GM19240 (cell line): ENCODE data around the gene PTGS1.

Source experiments
- DNase-seq: peaks from one replicate; pipeline ENCODE4 v3.0.0; 2011; ENCODE audit warnings: low spot score; ENCODE audit not compliant: insufficient read length

Gene PTGS1

DNA sequence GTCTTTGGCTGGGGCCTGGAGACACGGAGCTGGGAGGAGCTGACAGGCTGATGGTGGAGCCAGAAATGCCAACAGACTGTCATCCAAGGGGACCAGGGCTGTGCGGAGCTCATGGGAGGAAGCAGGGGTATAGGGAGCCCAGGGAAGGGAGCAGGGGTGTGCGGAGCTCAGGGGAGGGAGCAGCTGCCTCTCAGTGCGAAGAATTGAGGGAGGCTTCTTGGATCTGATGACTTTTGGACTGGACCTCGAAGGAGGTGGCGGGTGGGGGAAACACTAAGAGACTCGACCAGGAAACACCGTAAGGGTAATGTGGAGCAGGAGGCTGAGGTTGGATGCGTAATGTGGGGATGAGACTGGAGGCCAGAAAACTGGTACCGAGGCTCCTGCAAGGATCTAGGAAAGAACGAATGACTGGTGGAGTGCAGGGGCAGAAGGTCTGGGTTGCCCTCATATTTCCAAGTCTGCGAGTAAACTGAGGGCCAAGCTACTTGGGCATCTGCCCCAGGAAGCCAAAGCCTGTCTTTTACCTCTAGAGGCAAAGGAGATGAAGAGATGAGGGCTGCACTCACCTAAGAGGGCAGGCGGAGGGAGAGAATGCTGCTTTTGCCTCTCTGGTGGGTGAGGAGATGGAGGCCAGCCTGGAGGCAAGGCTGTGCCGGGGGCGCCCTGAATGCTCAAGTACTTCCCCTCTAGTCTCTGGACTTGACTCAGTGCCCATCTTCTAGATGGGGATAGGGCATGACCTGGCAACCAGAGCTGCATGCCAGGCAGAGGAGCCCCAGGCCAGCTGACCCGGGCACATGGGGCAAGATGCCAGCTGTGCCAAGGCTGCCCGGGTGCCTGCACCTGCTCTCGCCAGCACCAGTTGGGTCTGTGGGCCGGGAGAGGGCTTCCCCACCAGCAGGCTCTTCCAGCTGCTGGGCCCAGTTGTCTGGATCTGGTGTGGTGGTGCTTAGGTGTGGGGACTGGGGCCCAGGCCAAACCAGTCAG, 2.3 kb downstream of the PTGS1 start:
- no peak for DNase-seq

DNA sequence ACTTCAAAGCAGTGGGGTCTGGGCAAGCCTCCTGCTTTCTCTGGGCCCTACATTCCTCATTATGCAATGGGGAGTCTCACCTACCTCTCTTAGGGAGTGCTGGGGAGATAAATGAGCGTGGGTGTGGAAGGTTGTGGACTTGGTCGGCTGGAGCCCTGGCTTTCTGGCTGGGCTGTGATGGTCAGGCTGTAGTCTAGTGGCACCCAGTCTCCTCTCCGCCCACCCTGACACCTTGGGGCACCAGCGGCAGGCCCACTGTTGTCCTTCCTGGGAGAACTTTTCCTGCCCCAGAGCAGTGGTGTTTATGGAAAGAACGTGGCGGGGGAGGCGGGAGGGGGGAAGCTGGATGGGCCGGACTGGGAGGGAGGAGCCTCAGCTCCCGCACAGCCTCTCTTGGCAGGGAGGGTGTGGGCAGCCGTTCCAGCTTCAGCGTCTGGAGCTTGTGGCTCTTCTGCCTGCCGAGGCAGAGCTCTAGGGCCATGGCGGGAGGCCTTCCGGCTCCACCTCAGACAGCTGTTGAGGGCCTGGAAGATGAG, 4.1 kb downstream of the PTGS1 start:
- no peak for DNase-seq

GRCh38 chr9:122376796-122377195, 6.0 kb downstream of the PTGS1 start:
- DNase-seq = no peak

GRCh38 chr9:122377241-122378164, 6.7 kb downstream of the PTGS1 start:
- no peak for DNase-seq

DNA sequence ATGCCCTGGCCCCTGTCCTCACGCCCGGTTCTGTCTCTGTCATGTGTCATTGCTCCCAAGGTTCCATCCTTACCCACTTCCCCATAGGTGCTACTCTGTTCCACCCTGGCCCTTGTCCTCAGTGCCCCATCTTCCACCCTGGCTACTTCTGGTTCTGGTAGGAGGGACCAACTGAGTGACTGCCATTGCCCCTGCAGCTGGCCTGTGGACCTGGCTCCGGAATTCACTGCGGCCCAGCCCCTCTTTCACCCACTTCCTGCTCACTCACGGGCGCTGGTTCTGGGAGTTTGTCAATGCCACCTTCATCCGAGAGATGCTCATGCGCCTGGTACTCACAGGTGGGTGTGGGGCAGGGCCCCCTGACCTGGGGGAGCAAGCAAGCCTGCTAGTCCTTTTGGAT, 7.4 kb downstream of the PTGS1 start:
- DNase-seq = no peak

DNA sequence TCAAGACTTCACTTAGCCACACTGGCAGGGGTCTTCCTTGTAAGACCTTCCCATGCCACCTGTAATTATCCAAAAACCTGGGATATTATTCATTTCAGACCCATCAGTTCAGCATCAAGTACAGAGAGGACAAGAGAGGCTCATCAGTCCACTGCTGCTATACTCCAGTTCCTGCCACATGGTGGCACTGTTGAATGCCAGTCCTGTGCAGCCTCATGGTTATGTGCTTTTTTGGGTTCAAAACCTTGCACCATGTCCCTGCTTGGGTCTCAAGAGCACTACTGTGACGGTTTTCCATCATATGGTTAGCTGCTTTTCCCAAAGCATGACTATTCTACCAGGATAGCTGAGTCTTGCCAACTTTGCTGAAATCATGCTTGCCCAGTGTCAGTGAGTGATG, 8.5 kb downstream of the PTGS1 start:
- no peak for DNase-seq

DNA sequence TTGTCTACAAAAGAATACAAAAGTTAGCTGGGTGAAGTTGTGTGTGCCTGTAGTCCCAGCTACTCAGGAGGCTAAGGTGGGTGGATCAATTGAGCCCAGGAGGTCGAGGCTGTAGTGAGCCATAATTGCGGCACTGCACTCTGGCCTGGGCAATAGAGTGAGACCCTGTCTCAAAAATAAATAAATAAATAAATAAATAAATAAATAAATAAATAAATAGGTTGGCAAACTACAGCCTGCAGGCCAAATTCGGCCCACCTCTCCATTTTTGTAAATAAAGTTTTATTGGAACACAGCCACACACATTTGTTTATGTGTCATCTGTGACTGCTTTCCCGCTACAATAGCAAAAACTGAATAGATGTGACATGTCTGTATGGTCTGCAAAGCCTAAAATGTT, 9.5 kb downstream of the PTGS1 start:
- no peak for DNase-seq

DNA sequence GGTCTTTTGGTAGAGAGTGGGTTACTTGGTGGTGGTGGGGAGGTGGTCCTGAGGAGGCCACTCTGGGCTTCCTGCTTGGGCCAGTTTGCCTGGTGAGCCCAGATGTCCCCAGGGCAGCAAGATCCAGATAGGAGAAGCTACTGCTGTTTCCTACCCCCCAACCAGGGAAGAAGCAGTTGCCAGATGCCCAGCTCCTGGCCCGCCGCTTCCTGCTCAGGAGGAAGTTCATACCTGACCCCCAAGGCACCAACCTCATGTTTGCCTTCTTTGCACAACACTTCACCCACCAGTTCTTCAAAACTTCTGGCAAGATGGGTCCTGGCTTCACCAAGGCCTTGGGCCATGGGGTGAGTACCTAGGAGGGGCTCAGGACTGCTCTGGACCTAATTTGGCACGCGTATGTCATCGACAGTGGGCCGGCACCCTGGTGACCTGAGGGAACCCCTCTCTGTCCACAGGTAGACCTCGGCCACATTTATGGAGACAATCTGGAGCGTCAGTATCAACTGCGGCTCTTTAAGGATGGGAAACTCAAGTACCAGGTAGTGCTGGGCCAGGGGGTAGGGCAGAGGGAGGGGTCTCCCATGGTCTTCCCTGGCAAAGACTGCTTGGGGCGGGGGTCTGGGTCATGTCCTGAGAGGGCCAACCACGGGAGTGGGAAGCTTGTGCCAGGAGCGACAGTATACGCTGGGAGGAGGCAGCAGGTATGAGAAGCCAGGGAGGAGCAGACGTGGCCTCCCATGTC, 10.6 kb downstream of the PTGS1 start:
- DNase-seq = no peak

- no peak for DNase-seq
Measured at GRCh38 chr9:122382901-122383850, 12.4 kb downstream of the PTGS1 start.

GRCh38 chr9:122383992-122384461, 13.2 kb downstream of the PTGS1 start:
- DNase-seq = no peak

- DNase-seq = no peak
Measured at GRCh38 chr9:122386311-122386872, 15.6 kb downstream of the PTGS1 start.

DNA sequence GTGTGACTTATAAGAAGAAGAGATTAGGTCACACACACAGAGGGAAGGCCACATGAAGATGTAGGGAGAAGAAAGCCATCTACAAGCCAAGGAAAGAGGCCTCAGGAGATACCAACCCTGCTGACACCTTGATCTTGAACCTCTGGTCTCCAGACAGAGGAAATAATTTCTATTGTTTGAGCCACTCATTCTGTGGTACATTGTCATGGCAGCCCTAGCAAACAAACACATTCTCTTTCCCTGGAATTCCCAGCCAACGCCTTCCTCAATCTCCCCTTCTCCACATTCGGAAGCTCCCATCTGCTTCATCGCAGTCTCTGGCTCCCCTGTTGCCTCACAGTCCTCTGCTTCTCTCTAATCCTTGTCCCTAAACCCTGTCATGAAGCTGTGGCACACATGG, 16.7 kb downstream of the PTGS1 start:
- DNase-seq = no peak

GRCh38 chr9:122389195-122389594, 18.4 kb downstream of the PTGS1 start:
- DNase-seq = no peak

DNA sequence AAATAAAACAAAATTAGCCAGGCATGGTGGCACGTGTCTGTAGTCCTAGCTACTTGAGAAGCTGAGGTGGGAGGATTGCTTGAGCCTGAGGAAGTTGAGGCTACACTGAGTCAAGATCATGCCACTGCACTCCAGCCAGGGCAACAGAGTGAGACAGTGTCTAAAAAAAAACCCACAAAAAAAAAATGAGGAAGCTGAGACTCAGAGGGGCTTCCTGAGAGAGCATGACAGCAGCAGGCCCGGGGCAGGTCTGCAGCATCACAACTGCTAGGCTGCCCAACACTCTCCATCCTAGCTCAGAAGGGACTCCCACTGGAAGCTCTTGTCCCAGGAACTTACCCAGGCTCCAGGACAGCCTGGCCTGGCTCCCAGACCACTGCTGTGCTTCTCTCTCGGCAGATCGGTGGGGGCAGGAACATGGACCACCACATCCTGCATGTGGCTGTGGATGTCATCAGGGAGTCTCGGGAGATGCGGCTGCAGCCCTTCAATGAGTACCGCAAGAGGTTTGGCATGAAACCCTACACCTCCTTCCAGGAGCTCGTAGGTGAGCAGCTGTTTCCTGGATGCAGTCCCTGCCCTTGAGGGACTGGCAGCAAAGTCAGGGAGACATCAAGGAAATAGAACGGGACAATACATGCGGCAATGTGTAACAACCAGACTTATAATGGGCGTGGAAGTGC, 19.1 kb downstream of the PTGS1 start:
- DNase-seq = no peak

DNA sequence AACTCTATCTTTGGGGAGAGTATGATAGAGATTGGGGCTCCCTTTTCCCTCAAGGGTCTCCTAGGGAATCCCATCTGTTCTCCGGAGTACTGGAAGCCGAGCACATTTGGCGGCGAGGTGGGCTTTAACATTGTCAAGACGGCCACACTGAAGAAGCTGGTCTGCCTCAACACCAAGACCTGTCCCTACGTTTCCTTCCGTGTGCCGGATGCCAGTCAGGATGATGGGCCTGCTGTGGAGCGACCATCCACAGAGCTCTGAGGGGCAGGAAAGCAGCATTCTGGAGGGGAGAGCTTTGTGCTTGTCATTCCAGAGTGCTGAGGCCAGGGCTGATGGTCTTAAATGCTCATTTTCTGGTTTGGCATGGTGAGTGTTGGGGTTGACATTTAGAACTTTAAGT, 21.5 kb downstream of the PTGS1 start:
- no peak for DNase-seq

GRCh38 chr9:122392714-122393113, 21.9 kb downstream of the PTGS1 start:
- no peak for DNase-seq

GRCh38 chr9:122393284-122393983, 22.6 kb downstream of the PTGS1 start:
- no peak for DNase-seq
